SK-N-SH (cell line): Measurements from ENCODE around the gene REEP1. TPM values are rescaled to one million over a fixed set of nuclear protein-coding genes. Genes with fewer than 3 reads are reported as not detected.

ENCODE experiments used
- CTCF ChIA-PET: fragments of 300-600, 350-600 bp; formaldehyde crosslinking; extraction: SDS; loops from one replicate; lab custom pipeline; 2021; lab: Yijun Ruan, JAX
- POLR2A ChIA-PET: fragments of 350-600 bp; sonication (Branson Sonifier 250); formaldehyde crosslinking; extraction: SDS; loops from one replicate; lab custom pipeline; 2020; ENCODE audit warnings: antibody characterized with exemption, inconsistent platforms; lab: Yijun Ruan, JAX
- DNase-seq: peaks from one replicate; pipeline ENCODE4 v3.0.0; 2012
- H2AFZ ChIP-seq: fragments of 200-600 bp; sonication (generic); 2 replicates; pipeline ENCODE4 v1.8.1; 2016; ENCODE audit warnings: antibody characterized with exemption, mild to moderate bottlenecking, low read depth
- H3F3A ChIP-seq: fragments of 200-600 bp; sonication (generic); replicated peaks from 2 replicates; pipeline ENCODE3; 2016; ENCODE audit warnings: antibody characterized with exemption, mild to moderate bottlenecking; ENCODE audit not compliant: insufficient read depth
- H3K27ac ChIP-seq, 2 experiments: fragments of 200-500 bp in 1 of 2; fragments of 200-600 bp in 1 of 2; sonication (Bioruptor generic) in 1 of 2; sonication (generic), shearing (Covaris generic) in 1 of 2; 2 replicates each; pipeline versions ENCODE4 v1.5.1 to v1.6.1; 2014 to 2016; ENCODE audit warnings: low read depth in 2 of 2, inconsistent platforms in 1 of 2, low read length in 1 of 2, mild to moderate bottlenecking in 1 of 2, mixed read lengths in 1 of 2
- H3K27me3 ChIP-seq: fragments of 200-600 bp; sonication (generic), shearing (Covaris generic); 2 replicates; pipeline ENCODE4 v1.6.1; 2016; ENCODE audit warnings: mixed run types; ENCODE audit not compliant: insufficient read depth
- H3K36me3 ChIP-seq, 2 experiments: fragments of 200-500 bp in 1 of 2; fragments of 200-600 bp in 1 of 2; sonication (Bioruptor generic) in 1 of 2; sonication (generic) in 1 of 2; replicated peaks in 1 of 2; 2 replicates each; pipeline versions ENCODE3 to v1.5.1; 2014 to 2016; ENCODE audit warnings: low read length in 1 of 2, mild to moderate bottlenecking in 1 of 2; ENCODE audit not compliant: insufficient read depth in 2 of 2, control insufficient read depth in 1 of 2
- H3K4me1 ChIP-seq, 2 experiments: fragments of 200-500 bp in 1 of 2; fragments of 200-600 bp in 1 of 2; sonication (Bioruptor generic) in 1 of 2; sonication (generic), shearing (Covaris generic) in 1 of 2; 2 replicates each; pipeline versions ENCODE4 v1.5.1 to v1.6.1; 2014 to 2016; ENCODE audit warnings: low read depth in 1 of 2, low read length in 1 of 2, mixed run types in 1 of 2; ENCODE audit not compliant: insufficient read depth in 2 of 2, control insufficient read depth in 1 of 2
- H3K4me2 ChIP-seq: fragments of 200-600 bp; sonication (generic), shearing (Covaris generic); 2 replicates; pipeline ENCODE4 v1.6.1; 2017; ENCODE audit warnings: mixed run types
- H3K4me3 ChIP-seq, 2 experiments: fragments of 200-500 bp in 1 of 2; fragments of 200-600 bp in 1 of 2; sonication (Bioruptor generic) in 1 of 2; sonication (generic), shearing (Covaris generic) in 1 of 2; 2 replicates each; pipeline versions ENCODE4 v1.5.1 to v1.8.1; 2014 to 2016; ENCODE audit warnings: low read depth in 2 of 2, inconsistent platforms in 1 of 2, low read length in 1 of 2, mild to moderate bottlenecking in 1 of 2, mixed read lengths in 1 of 2, moderate library complexity in 1 of 2
- H3K79me2 ChIP-seq: fragments of 200-600 bp; sonication (generic); 2 replicates; pipeline ENCODE4 v1.8.1; 2017; ENCODE audit warnings: mild to moderate bottlenecking; ENCODE audit not compliant: insufficient read depth
- H3K9ac ChIP-seq: fragments of 200-600 bp; sonication (generic); 2 replicates; pipeline ENCODE4 v1.6.1; 2017; ENCODE audit warnings: mixed run types
- H3K9me2 ChIP-seq: fragments of 200-600 bp; sonication (generic); 2 replicates; pipeline ENCODE4 v1.6.1; 2017; ENCODE audit warnings: mixed run types
- H3K9me3 ChIP-seq: fragments of 200-600 bp; sonication (generic); 2 replicates; pipeline ENCODE4 v1.6.1; 2017; ENCODE audit warnings: mixed run types, mild to moderate bottlenecking, moderate library complexity
- H4K20me1 ChIP-seq: fragments of 200-600 bp; sonication (generic); 2 replicates; pipeline ENCODE4 v1.6.1; 2017; ENCODE audit warnings: mild to moderate bottlenecking, mixed run types; ENCODE audit not compliant: insufficient read depth
- CHD2 ChIP-seq: fragments of 150-350 bp; IDR thresholded peaks from 2 replicates; pipeline ENCODE4 v1.6.1; 2018; ENCODE audit warnings: low read length; ENCODE audit not compliant: partially characterized antibody
- EZH2phosphoT487 ChIP-seq: fragments of 200-600 bp; sonication (generic); IDR thresholded peaks from 2 replicates; pipeline ENCODE4 v1.6.1; 2017; ENCODE audit warnings: low read depth, mixed run types, mild to moderate bottlenecking, antibody characterized with exemption, moderate library complexity, borderline replicate concordance
- GABPA ChIP-seq: IDR thresholded peaks from 2 replicates; pipeline ENCODE4 v1.4.0; 2012; ENCODE audit warnings: low read depth, mild to moderate bottlenecking
- GATA2 ChIP-seq: sonication (generic); formaldehyde crosslinking; IDR thresholded peaks from 2 replicates; pipeline ENCODE4 v1.5.0; 2020; ENCODE audit warnings: mild to moderate bottlenecking, missing genetic modification reagents
- NFIC ChIP-seq: IDR thresholded peaks from 2 replicates; pipeline ENCODE4 v1.4.0; 2012; ENCODE audit warnings: borderline replicate concordance
- RAD21 ChIP-seq: IDR thresholded peaks from 2 replicates; pipeline ENCODE4 v1.6.1; 2012; ENCODE audit warnings: mild to moderate bottlenecking, low read length
- RFX5 ChIP-seq: IDR thresholded peaks from 2 replicates; pipeline ENCODE4 v1.6.1; 2012; ENCODE audit warnings: mild to moderate bottlenecking, improper control_type of control experiment, low read length
- SIN3A ChIP-seq: IDR thresholded peaks from 2 replicates; pipeline ENCODE4 v1.6.1; 2012; ENCODE audit warnings: low read depth, mild to moderate bottlenecking, low read length, moderate library complexity, borderline replicate concordance
- TEAD4 ChIP-seq: IDR thresholded peaks from 2 replicates; pipeline ENCODE4 v1.4.0; 2012; ENCODE audit warnings: mild to moderate bottlenecking, borderline replicate concordance; ENCODE audit not compliant: insufficient read depth
- YY1 ChIP-seq: IDR thresholded peaks from 2 replicates; pipeline ENCODE4 v1.4.0; 2012; ENCODE audit warnings: low read depth, mild to moderate bottlenecking
- WGBS: methylation state at CpG from one replicate; pipeline ENCODE4 v1.1.6; 2017; ENCODE audit warnings: low lambda C conversion rate; 5-methylcytosine and 5-hydroxymethylcytosine counted together
- polyA plus RNA-seq, 3 experiments: library from polyadenylated mRNA; depleted of rRNA; stranded (reverse); fragments of >200 nt; gene quantifications; 2 replicates each; pipeline ENCODE4 v1.2.3, GENCODE V29; 2012
- TF ChIP-seq, protein P1 (sequence below): IDR thresholded peaks from 2 replicates; pipeline ENCODE4 v1.4.0; 2012; ENCODE audit warnings: low read depth, borderline replicate concordance
- TF ChIP-seq, protein P2 (sequence below): IDR thresholded peaks from 2 replicates; pipeline ENCODE4 v1.4.0; 2012; ENCODE audit warnings: low read depth
- TF ChIP-seq, protein P3 (sequence below): IDR thresholded peaks from 2 replicates; pipeline ENCODE4; 2012
- TF ChIP-seq, protein P4 (sequence below): fragments of 150-350 bp; IDR thresholded peaks from 2 replicates; pipeline ENCODE4 v1.6.1; 2016; ENCODE audit warnings: mild to moderate bottlenecking, low read depth, low read length

The REEP1 gene
- polyA plus RNA-seq, 1 of the 3 experiments (the other 2 are of a cell fraction): 0.13 TPM

DNA sequence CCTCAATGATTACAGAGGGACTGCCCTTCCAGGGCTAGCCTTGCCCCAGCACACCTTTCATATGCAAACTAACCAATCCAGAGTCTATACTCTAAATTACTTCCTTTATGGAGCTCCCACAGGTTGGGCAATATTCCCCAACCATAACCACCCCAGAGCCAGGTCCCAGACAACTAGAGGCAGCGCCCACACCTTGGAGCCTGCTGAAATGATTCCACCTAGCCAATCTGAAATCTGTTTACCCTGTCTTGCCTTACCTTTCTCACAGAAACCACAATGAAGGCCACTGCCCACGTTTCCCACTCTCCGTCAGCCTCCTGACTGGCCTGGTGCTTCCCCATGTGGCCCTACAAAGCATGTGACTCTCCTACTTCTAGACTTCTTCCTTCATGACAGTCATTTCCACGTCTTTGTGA, 62.0 kb downstream of the REEP1 start:
- no peaks in the 10 kb centered on the region for H3K27me3 ChIP-seq
- ChIA-PET CTCF (no interaction called here), POLR2A (interaction anchor here (1.1 kb wide), 1 partner anchor 25 kb away, joined by 3 read pairs; no protein-coding TSS in a partner anchor)
- H3K27ac ChIP-seq: no peak overlapping the region
- no peak for TF ChIP-seq CHD2
- TF ChIP-seq GABPA: no peak
- no peak for TF ChIP-seq RFX5
- TF ChIP-seq, protein P1, sequence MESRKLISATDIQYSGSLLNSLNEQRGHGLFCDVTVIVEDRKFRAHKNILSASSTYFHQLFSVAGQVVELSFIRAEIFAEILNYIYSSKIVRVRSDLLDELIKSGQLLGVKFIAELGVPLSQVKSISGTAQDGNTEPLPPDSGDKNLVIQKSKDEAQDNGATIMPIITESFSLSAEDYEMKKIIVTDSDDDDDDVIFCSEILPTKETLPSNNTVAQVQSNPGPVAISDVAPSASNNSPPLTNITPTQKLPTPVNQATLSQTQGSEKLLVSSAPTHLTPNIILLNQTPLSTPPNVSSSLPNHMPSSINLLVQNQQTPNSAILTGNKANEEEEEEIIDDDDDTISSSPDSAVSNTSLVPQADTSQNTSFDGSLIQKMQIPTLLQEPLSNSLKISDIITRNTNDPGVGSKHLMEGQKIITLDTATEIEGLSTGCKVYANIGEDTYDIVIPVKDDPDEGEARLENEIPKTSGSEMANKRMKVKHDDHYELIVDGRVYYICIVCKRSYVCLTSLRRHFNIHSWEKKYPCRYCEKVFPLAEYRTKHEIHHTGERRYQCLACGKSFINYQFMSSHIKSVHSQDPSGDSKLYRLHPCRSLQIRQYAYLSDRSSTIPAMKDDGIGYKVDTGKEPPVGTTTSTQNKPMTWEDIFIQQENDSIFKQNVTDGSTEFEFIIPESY: no peak
- no peak for TF ChIP-seq SIN3A
- no peak for TF ChIP-seq YY1
- TF ChIP-seq, protein P2, sequence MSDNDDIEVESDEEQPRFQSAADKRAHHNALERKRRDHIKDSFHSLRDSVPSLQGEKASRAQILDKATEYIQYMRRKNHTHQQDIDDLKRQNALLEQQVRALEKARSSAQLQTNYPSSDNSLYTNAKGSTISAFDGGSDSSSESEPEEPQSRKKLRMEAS: no peak
- no peak for TF ChIP-seq EZH2phosphoT487
- no peak for TF ChIP-seq TEAD4
- TF ChIP-seq, protein P3, sequence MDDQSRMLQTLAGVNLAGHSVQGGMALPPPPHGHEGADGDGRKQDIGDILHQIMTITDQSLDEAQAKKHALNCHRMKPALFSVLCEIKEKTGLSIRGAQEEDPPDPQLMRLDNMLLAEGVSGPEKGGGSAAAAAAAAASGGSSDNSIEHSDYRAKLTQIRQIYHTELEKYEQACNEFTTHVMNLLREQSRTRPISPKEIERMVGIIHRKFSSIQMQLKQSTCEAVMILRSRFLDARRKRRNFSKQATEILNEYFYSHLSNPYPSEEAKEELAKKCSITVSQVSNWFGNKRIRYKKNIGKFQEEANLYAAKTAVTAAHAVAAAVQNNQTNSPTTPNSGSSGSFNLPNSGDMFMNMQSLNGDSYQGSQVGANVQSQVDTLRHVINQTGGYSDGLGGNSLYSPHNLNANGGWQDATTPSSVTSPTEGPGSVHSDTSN: no peak
- TF ChIP-seq GATA2 (CRISPR knock-in tag): no peak
- WGBS: 65% methylated on average over 4 of the region's 4 CpGs
- H3K4me2 ChIP-seq: no peak overlapping the region
- H3K9me3 ChIP-seq: peaks cover 9% of the 10 kb centered on the region; the same call in 1 of the 2 replicates
- H3F3A ChIP-seq: no peaks in the 10 kb centered on the region
- no peak overlapping the region for H3K9ac ChIP-seq
- no peak overlapping the region for H2AFZ ChIP-seq
- H3K9me2 ChIP-seq: no peaks in the 10 kb centered on the region
- H3K36me3 ChIP-seq: no peaks in the 10 kb centered on the region
- DNase-seq: no peak
- H3K4me3 ChIP-seq: no peak overlapping the region
- no peaks in the 10 kb centered on the region for H4K20me1 ChIP-seq
- peaks cover 7% of the 10 kb centered on the region in 2 experiments; a peak in 2 of 4 replicates for H3K4me1 ChIP-seq
- no peaks in the 10 kb centered on the region; the same call in 1 of the 2 replicates for H3K79me2 ChIP-seq

DNA sequence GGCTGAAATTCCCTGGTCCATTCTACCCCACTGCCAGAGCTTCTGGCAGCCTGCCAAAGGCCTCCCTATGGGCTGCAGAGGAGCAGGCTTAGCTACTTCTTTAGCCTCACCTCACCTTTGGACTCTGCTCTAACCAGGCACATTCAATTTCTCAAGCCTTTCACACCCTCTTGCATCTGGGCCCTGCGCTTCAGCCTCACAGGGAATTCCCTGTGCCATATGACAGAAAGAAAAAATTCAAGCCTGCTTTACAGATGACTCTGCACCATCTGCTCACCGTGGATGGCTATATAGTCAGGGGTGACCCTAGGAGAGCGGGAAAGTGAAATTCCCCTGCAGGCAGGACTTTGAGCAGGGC, 62.5 kb downstream of the REEP1 start:
- Histone ChIP-seq H3K4me1 (peaks cover 7% of the 10 kb centered on the region in 2 experiments; a peak in 2 of 4 replicates), H3K4me3 (no peak overlapping the region), H2AFZ (no peak overlapping the region), H3K9me3 (peaks cover 9% of the 10 kb centered on the region; the same call in 1 of the 2 replicates), H3K79me2 (no peaks in the 10 kb centered on the region; the same call in 1 of the 2 replicates), H3K27ac (0 out of 4 replicates have a peak overlapping the region, but pooled peaks of 1 of the 2 experiments have one; percentile 36), H3K36me3 (no peaks in the 10 kb centered on the region), H3K9ac (no peak overlapping the region), H3K4me2 (peak overlapping the region; percentile 69), H3K27me3 (no peaks in the 10 kb centered on the region), H3K9me2 (no peaks in the 10 kb centered on the region), H4K20me1 (no peaks in the 10 kb centered on the region), H3F3A (no peaks in the 10 kb centered on the region)
- TF ChIP-seq, protein P4, sequence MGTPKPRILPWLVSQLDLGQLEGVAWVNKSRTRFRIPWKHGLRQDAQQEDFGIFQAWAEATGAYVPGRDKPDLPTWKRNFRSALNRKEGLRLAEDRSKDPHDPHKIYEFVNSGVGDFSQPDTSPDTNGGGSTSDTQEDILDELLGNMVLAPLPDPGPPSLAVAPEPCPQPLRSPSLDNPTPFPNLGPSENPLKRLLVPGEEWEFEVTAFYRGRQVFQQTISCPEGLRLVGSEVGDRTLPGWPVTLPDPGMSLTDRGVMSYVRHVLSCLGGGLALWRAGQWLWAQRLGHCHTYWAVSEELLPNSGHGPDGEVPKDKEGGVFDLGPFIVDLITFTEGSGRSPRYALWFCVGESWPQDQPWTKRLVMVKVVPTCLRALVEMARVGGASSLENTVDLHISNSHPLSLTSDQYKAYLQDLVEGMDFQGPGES: no peak
- TF ChIP-seq RAD21 (no peak), NFIC (peak; percentile 68; the same call in 1 of the 2 replicates)
- ChIA-PET CTCF (interaction anchor here (0.6 kb wide), 1 partner anchor 54 kb away, joined by 4 read pairs; no protein-coding TSS in a partner anchor), POLR2A (interaction anchor here (1.1 kb wide), 1 partner anchor 25 kb away, joined by 3 read pairs; no protein-coding TSS in a partner anchor)
- WGBS: 79% methylated on average over 3 of the region's 3 CpGs
- DNase-seq: peak; percentile 55
